ENCODE results near the gene PRAMEF5.
"Not testable (repeated sequence)": the region's sequence is repeated elsewhere in the genome, so short reads cannot be mapped to it uniquely, and the experiment has no call there.

Gene PRAMEF5

DNA sequence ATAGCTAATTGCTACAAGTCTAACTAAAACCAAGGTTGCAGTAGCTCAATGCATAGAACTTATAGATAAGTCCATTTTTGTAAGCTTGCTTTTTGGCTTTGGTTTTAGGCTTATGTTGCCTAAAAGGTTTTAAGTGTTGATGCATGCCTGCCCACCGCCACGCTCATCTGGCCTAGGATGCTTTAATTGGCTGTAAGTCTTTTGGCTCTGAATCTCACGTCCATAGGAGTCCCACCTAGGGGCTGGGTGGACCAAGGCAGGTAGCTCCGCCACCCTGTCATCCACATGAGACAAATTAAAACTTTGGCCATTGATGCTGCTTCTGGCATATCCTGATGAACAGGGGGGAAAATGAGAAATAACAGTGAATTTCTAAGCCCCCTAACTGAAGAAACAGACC is 16.4 kb upstream of the PRAMEF5 start:
- H3K27me3 Mint-ChIP-seq; H3K4me1 Mint-ChIP-seq (ENCODE audit: low read depth); H3K36me3 Mint-ChIP-seq (ENCODE audit: low read depth); H3K4me3 Mint-ChIP-seq; intact Hi-C loops (cut with micrococcal nuclease); H3K27ac Mint-ChIP-seq; H3K9me3 Mint-ChIP-seq: not testable (repeated sequence)

DNA sequence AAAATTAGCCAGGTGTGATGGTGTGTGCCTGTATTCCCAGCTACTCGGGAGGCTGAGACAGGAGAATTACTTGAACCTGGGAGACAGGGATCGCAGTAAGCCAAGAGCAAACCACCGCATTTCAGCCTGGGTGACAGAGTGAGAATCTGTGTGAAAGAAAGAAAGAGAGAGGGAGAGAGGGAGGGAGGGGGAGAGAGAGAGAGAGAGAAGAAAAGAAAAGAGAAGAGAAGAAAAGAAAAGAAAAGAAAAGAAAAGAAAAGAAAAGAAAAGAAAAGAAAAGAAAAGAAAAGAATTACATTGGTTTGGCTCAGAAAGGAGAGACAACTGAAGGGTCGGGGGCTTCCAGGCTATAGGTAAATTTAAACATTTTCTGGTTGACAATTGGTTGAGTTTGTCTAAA is 14.4 kb upstream of the PRAMEF5 start:
- H3K4me1 Mint-ChIP-seq (ENCODE audit: low read depth); H3K27me3 Mint-ChIP-seq; intact Hi-C loops (cut with micrococcal nuclease); H3K36me3 Mint-ChIP-seq (ENCODE audit: low read depth); H3K4me3 Mint-ChIP-seq; H3K27ac Mint-ChIP-seq; H3K9me3 Mint-ChIP-seq: not testable (repeated sequence)

GRCh38 chr1:13243536-13244263 is 10.3 kb upstream of the PRAMEF5 start:
- H3K27me3 Mint-ChIP-seq; H3K9me3 Mint-ChIP-seq; H3K27ac Mint-ChIP-seq; H3K36me3 Mint-ChIP-seq (ENCODE audit: low read depth); H3K4me1 Mint-ChIP-seq (ENCODE audit: low read depth); H3K4me3 Mint-ChIP-seq; intact Hi-C loops (cut with micrococcal nuclease): not testable (repeated sequence)

DNA sequence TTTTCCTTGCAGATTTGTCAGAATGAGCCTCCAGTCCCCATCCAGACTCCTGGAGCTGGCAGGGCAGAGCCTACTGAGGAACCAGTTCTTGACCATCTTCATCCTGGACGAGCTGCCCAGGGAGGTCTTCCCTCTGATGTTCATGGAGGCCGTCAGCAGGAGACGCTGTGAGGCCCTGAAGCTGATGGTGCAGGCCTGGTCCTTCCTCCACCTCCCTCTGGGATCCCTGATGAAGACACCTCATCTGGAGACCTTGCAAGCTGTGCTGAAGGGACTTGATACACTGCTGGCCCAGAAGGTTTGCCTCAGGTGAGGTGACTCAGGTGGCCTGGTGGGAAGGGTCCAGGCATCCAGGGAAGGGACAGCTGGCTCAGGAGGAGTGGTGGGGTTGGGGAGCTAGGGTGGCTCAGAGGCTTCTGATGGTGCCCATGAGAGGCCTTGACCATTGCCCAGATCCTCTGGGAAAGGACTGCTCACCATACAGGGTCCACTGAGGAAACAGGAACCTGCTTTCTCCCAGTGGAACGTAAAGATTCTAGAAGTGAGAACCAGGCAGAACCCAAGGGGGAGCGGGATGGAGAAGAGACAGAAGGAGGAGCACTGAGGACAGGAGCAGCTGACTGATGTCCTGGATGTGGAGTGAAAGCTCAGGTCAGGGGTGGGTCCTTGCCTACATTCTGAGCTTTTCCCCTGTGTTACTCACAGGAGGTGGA is 8.0 kb upstream of the PRAMEF5 start:
- H3K9me3 Mint-ChIP-seq; H3K4me3 Mint-ChIP-seq; intact Hi-C loops (cut with micrococcal nuclease); H3K27me3 Mint-ChIP-seq; H3K36me3 Mint-ChIP-seq (ENCODE audit: low read depth); H3K4me1 Mint-ChIP-seq (ENCODE audit: low read depth); H3K27ac Mint-ChIP-seq: not testable (repeated sequence)

GRCh38 chr1:13246554-13246871 is 7.5 kb upstream of the PRAMEF5 start:
- H3K9me3 Mint-ChIP-seq; H3K27me3 Mint-ChIP-seq; H3K4me1 Mint-ChIP-seq (ENCODE audit: low read depth); intact Hi-C loops (cut with micrococcal nuclease); H3K36me3 Mint-ChIP-seq (ENCODE audit: low read depth); H3K27ac Mint-ChIP-seq; H3K4me3 Mint-ChIP-seq: not testable (repeated sequence)

DNA sequence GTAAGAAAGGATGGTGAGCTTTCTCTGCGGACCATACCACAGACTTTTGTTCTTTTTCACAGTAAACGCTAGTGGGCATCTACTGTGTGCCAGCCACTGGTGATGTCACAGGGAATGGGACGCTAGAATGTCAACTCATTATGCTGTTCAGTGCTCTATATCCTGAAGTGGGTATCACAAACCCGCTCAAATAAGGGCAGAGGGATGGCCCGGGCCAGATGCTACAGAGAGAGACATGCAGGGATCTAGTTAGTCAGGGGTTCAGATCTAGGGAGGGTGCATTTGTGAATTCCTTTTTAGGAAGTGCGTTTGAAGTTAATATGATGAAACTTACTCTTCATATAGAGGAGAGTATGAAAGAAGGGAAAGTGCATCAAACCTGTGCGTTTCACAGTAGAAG is 6.9 kb upstream of the PRAMEF5 start:
- H3K4me1 Mint-ChIP-seq (ENCODE audit: low read depth); H3K27ac Mint-ChIP-seq; intact Hi-C loops (cut with micrococcal nuclease); H3K27me3 Mint-ChIP-seq; H3K9me3 Mint-ChIP-seq; H3K36me3 Mint-ChIP-seq (ENCODE audit: low read depth); H3K4me3 Mint-ChIP-seq: not testable (repeated sequence)

- H3K4me3 Mint-ChIP-seq; H3K36me3 Mint-ChIP-seq (ENCODE audit: low read depth); intact Hi-C loops (cut with micrococcal nuclease); H3K27ac Mint-ChIP-seq; H3K9me3 Mint-ChIP-seq; H3K4me1 Mint-ChIP-seq (ENCODE audit: low read depth); H3K27me3 Mint-ChIP-seq: not testable (repeated sequence)
Measured at GRCh38 chr1:13265124-13265523, 11.1 kb downstream of the PRAMEF5 start.

- H3K9me3 Mint-ChIP-seq; H3K4me1 Mint-ChIP-seq (ENCODE audit: low read depth); H3K27ac Mint-ChIP-seq; H3K36me3 Mint-ChIP-seq (ENCODE audit: low read depth); H3K4me3 Mint-ChIP-seq; H3K27me3 Mint-ChIP-seq; intact Hi-C loops (cut with micrococcal nuclease): not testable (repeated sequence)
Measured at GRCh38 chr1:13277016-13277415, 23.0 kb downstream of the PRAMEF5 start.

GRCh38 chr1:13279617-13280016 is 25.6 kb downstream of the PRAMEF5 start:
- H3K4me1 Mint-ChIP-seq (ENCODE audit: low read depth); H3K4me3 Mint-ChIP-seq; H3K9me3 Mint-ChIP-seq; H3K36me3 Mint-ChIP-seq (ENCODE audit: low read depth); H3K27ac Mint-ChIP-seq; H3K27me3 Mint-ChIP-seq; intact Hi-C loops (cut with micrococcal nuclease): not testable (repeated sequence)

- H3K36me3 Mint-ChIP-seq (ENCODE audit: low read depth); H3K27ac Mint-ChIP-seq; H3K4me1 Mint-ChIP-seq (ENCODE audit: low read depth); H3K4me3 Mint-ChIP-seq; H3K9me3 Mint-ChIP-seq; H3K27me3 Mint-ChIP-seq; intact Hi-C loops (cut with micrococcal nuclease): not testable (repeated sequence)
Measured at GRCh38 chr1:13285037-13285436, 31.0 kb downstream of the PRAMEF5 start, which contains the start of gene PRAMEF8. Gene PRAMEF8, minus strand, starts transcription at chr1:13285137. Its CDS starts 1,046 bp downstream, at chr1:13284091.

DNA sequence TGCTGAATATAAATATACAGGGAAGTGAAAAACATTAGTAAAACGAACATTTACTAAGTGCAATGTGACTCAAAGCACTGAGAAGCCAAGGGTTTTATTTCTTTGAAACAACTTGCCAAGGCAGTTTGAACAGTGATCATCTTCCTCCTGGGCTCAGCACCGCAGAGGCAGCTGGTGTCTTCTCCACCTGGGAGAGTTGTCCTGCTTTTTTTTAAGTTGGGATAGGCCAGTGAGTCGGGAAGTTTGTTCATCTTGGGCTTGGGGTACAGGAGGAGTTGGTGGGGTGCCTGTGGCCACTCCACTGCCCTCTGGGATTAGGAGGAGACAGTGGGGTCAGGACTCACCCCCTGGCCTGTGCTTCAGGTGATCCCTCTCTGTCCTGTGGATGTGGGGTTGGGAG is 35.0 kb downstream of the PRAMEF5 start:
- H3K4me1 Mint-ChIP-seq (ENCODE audit: low read depth); H3K9me3 Mint-ChIP-seq; H3K4me3 Mint-ChIP-seq; H3K36me3 Mint-ChIP-seq (ENCODE audit: low read depth); H3K27ac Mint-ChIP-seq; intact Hi-C loops (cut with micrococcal nuclease); H3K27me3 Mint-ChIP-seq: not testable (repeated sequence)

DNA sequence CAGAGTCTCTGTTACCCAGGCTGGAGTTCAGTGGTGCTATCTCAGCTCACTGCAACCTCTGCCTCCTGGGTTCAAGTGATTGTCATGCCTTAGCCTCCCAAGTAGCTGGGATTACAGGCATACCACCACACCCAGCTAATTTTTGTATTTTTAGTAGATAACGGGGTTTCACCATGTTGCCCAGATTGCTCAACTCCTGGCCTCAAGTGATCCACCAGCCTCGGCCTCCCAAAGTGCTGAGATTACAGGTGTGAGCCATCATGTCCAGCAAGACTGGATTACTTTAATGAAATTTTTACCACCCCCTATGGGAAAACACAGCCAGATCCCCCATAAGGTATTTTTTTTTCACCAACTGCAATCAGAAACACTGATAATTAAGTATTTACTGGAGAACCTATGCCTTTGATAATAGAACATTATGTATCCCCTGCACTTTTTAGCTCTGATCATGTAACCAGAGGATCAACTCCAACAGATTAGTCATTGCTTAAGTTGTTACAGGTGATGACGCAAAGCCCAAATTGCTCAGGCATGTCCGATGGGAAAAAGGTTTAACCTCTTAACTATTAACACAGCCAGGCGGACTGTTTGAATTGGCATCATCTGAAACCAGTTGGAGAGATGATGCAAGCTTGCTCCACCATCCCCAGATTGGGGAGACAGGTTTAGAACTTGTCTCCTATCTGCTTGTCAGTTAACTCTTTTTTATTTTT is 43.4 kb downstream of the PRAMEF5 start:
- H3K4me3 Mint-ChIP-seq; H3K27ac Mint-ChIP-seq; H3K4me1 Mint-ChIP-seq (ENCODE audit: low read depth); intact Hi-C loops (cut with micrococcal nuclease); H3K36me3 Mint-ChIP-seq (ENCODE audit: low read depth); H3K9me3 Mint-ChIP-seq; H3K27me3 Mint-ChIP-seq: not testable (repeated sequence)

- H3K36me3 Mint-ChIP-seq (ENCODE audit: low read depth); intact Hi-C loops (cut with micrococcal nuclease); H3K4me1 Mint-ChIP-seq (ENCODE audit: low read depth): not testable (repeated sequence)
Measured at GRCh38 chr1:13298699-13299098, 44.7 kb downstream of the PRAMEF5 start.

DNA sequence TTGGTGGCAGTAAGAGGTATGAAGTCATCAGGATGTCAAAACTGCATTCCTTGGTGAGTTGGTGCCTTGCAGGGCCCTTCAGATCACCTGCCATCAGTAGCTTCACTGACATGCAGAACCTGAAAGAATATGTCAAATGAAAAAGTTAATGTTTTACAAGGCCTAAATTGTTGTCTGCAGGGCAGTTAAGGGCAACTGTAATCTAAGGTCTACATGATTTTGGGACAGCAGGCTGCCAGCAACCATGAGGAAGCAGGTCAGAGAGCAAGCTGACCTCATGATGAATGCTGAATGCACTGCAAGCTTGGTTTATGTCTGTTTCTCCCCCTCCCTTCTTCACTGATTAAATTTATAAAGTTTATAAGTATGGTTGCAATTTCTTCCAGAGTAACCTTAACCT is 48.2 kb downstream of the PRAMEF5 start:
- H3K36me3 Mint-ChIP-seq (ENCODE audit: low read depth); H3K27me3 Mint-ChIP-seq; H3K4me1 Mint-ChIP-seq (ENCODE audit: low read depth); intact Hi-C loops (cut with micrococcal nuclease); H3K4me3 Mint-ChIP-seq; H3K9me3 Mint-ChIP-seq; H3K27ac Mint-ChIP-seq: not testable (repeated sequence)

More at GRCh38 chr1:13298699-13299098, 44.7 kb downstream of the PRAMEF5 start:
- not testable (repeated sequence) for H3K9me3 Mint-ChIP-seq, H3K27ac Mint-ChIP-seq, H3K27me3 Mint-ChIP-seq, H3K4me3 Mint-ChIP-seq

DNA sequence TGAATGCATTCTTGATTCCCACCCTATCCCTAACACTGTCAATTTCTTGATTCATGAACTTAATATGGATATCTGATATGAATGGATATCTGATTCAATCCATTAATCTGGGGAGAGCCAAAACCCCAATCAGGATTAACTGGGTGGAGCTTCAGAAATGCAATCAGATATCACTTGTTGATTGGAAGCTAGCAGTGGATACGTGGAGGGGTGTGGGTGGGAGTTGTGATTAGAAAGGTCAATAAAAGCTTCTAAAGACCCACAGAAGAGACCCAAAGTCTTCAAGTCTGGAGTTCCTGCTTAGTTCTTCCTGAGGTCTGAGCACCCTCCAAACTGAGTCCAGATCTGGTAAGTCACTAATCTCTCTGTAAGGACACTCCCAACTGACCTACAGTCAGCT is 49.2 kb downstream of the PRAMEF5 start, which contains the start of gene PRAMEF33:
Gene PRAMEF33, plus strand, starts transcription at position 301 of the 400 bp plus-strand sequence. CDS start 2,416 bp downstream, outside the sequence.
- H3K27ac Mint-ChIP-seq; H3K36me3 Mint-ChIP-seq (ENCODE audit: low read depth); H3K27me3 Mint-ChIP-seq; intact Hi-C loops (cut with micrococcal nuclease); H3K4me3 Mint-ChIP-seq; H3K9me3 Mint-ChIP-seq; H3K4me1 Mint-ChIP-seq (ENCODE audit: low read depth): not testable (repeated sequence)
